Neutrophil (primary cell): ENCODE data around the gene LIX1.
"Not testable (repeated sequence)": the region's sequence is repeated elsewhere in the genome, so short reads cannot be mapped to it uniquely, and the experiment has no call there.

ENCODE experiments used
- H3K27ac ChIP-seq: fragments of 200-600 bp; sonication (generic); 2 replicates; pipeline ENCODE4 v1.5.1; 2016; ENCODE audit warnings: mild to moderate bottlenecking, moderate library complexity
- H3K27me3 ChIP-seq: fragments of 200-600 bp; sonication (generic); 2 replicates; pipeline ENCODE4 v1.6.0; 2016; ENCODE audit warnings: mild to moderate bottlenecking
- H3K36me3 ChIP-seq: fragments of 200-600 bp; sonication (generic); 2 replicates; pipeline ENCODE4 v1.5.1; 2017
- H3K4me1 ChIP-seq, 2 experiments: fragments of 200-600 bp in 1 of 2; sonication (generic) in 1 of 2; 1 replicate in 1 of 2; 2 replicates in 1 of 2; pipeline versions ENCODE4 v1.5.1 to v1.6.1; 2013 to 2016; ENCODE audit warnings: low read depth in 1 of 2, low read length in 1 of 2, mild to moderate bottlenecking in 1 of 2, moderate library complexity in 1 of 2; ENCODE audit not compliant: control insufficient read depth in 1 of 2, insufficient read depth in 1 of 2
- H3K4me3 ChIP-seq, 2 experiments: fragments of 200-600 bp in 1 of 2; sonication (generic) in 1 of 2; 1 replicate in 1 of 2; 2 replicates in 1 of 2; pipeline ENCODE4 v1.5.1; 2013 to 2016; ENCODE audit warnings: low read depth in 1 of 2, low read length in 1 of 2, mild to moderate bottlenecking in 1 of 2, moderate library complexity in 1 of 2
- H3K9me3 ChIP-seq: fragments of 200-600 bp; sonication (generic); 2 replicates; pipeline ENCODE4 v1.5.1; 2016
- TF ChIP-seq, protein P1 (sequence below): fragments of 200-600 bp; sonication (generic); IDR thresholded peaks from 2 replicates; pipeline ENCODE4 v1.5.1; 2016; ENCODE audit warnings: antibody characterized with exemption

LIX1 gene

DNA sequence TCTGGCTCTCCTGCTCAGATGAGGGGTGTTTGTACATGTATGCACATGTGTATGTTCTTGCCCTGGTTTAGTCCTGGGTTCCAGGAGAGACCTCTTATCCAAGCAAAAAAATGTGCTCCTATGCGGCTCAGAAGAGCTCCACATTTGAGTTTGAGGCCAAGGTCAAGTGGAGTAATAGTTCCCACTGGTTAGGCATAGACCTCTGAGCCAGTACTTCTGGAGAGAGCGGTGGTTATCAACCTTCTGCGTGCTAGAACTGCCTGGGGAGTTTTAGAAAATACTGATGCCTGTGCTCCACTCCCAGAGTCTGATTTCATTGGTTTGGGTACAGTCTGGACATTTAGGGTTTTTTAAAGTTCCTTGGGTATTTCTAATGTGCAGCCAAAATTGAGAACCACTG, 51.5 kb downstream of the LIX1 start:
- Histone ChIP-seq H3K4me1 (peaks cover 55 to 62% of the 10 kb centered on the region in 2 experiments), H3K27me3 (no peaks in the 10 kb centered on the region), H3K27ac (no peak overlapping the region), H3K4me3 (no peak overlapping the region), H3K36me3 (no peaks in the 10 kb centered on the region), H3K9me3 (no peaks in the 10 kb centered on the region)
- TF ChIP-seq, protein P1, sequence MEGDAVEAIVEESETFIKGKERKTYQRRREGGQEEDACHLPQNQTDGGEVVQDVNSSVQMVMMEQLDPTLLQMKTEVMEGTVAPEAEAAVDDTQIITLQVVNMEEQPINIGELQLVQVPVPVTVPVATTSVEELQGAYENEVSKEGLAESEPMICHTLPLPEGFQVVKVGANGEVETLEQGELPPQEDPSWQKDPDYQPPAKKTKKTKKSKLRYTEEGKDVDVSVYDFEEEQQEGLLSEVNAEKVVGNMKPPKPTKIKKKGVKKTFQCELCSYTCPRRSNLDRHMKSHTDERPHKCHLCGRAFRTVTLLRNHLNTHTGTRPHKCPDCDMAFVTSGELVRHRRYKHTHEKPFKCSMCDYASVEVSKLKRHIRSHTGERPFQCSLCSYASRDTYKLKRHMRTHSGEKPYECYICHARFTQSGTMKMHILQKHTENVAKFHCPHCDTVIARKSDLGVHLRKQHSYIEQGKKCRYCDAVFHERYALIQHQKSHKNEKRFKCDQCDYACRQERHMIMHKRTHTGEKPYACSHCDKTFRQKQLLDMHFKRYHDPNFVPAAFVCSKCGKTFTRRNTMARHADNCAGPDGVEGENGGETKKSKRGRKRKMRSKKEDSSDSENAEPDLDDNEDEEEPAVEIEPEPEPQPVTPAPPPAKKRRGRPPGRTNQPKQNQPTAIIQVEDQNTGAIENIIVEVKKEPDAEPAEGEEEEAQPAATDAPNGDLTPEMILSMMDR: no peak

DNA sequence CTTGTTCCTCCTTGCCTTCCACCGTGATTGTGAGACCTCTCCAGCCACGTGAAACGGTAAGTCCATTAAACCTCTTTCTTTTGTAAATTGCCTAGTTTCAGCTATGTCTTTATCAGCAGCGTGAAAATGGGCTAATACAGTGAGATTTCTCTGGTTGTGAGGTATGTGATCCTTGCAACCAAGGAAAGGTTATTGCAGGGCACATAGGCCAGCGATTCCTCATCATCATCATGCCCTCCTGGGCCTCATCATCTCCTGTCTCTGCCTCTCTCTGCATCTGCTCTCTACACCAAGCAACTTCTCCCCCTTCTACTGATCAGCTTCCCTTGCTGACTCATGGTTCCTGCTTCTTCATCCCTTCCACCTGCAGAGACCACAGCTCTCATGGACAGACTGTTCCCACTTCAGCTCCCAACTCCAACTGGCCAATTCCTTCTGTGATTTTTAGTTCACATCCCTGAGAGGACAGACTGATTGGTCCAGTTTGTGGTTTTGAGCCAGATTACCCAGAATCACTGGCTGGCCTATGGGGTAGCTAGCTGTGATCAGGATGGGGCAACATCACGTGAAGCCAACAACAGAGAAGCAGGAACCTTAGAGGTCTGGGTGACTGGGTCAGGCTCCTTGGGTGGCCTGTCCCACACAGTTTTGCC, 53.1 kb downstream of the LIX1 start:
- Histone ChIP-seq H3K4me1 (peaks cover 67 to 75% of the 10 kb centered on the region in 2 experiments), H3K4me3 (peak overlapping the region in 1 of 2 experiments; percentile 21), H3K9me3 (no peaks in the 10 kb centered on the region), H3K27ac (peak overlapping the region; percentile 83), H3K36me3 (no peaks in the 10 kb centered on the region), H3K27me3 (no peaks in the 10 kb centered on the region)
- TF ChIP-seq, protein P1: no peak

DNA sequence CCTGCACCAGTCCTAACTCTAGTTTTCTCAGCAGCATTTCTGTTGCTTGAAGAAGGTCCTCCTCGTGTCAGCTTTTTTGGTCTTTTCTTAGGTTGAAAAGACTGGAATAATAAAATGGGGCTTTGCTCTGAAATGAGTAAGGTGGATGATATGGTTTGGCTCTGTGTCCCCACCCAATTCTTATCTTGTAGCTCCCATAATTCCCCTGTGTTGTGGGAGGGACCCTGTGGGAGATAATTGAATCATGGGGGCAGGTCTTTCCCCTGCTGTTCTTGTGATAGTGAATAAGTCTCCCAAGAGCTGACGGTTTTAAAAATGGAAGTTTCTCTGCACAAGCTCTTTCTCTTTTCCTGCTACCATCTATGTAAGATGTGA, 53.6 kb downstream of the LIX1 start:
- peak overlapping the region; percentile 83 for H3K27ac ChIP-seq
- peak overlapping the region in 1 of 2 experiments; percentile 21 for H3K4me3 ChIP-seq
- no peaks in the 10 kb centered on the region for H3K36me3 ChIP-seq
- H3K27me3 ChIP-seq: no peaks in the 10 kb centered on the region
- no peaks in the 10 kb centered on the region for H3K9me3 ChIP-seq
- TF ChIP-seq, protein P1: no peak
- peaks cover 72 to 75% of the 10 kb centered on the region in 2 experiments for H3K4me1 ChIP-seq

DNA sequence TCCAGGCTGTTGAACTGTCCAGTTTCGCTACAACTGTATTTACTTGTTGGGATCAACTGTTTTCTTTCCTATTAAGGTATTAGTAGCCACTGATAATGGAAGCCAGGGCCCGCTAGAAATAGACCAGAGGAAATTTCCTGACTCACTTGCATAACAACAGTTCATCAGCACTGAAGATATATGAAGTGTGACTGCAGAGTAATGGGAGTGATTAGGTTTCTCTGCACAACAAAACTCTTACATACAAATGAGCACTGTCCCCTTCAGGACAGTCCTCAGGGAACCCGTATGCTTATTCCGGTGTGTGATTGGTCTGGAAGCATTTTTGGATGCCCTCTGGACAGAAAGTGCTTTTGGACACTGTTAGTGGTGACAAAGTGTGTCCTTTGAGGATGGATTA, 55.3 kb downstream of the LIX1 start:
- Histone ChIP-seq H3K27me3 (no peaks in the 10 kb centered on the region), H3K4me3 (no peak overlapping the region), H3K27ac (peak overlapping the region; percentile 83), H3K4me1 (peaks cover 77 to 80% of the 10 kb centered on the region in 2 experiments), H3K9me3 (no peaks in the 10 kb centered on the region), H3K36me3 (no peaks in the 10 kb centered on the region)
- TF ChIP-seq, protein P1: no peak

DNA sequence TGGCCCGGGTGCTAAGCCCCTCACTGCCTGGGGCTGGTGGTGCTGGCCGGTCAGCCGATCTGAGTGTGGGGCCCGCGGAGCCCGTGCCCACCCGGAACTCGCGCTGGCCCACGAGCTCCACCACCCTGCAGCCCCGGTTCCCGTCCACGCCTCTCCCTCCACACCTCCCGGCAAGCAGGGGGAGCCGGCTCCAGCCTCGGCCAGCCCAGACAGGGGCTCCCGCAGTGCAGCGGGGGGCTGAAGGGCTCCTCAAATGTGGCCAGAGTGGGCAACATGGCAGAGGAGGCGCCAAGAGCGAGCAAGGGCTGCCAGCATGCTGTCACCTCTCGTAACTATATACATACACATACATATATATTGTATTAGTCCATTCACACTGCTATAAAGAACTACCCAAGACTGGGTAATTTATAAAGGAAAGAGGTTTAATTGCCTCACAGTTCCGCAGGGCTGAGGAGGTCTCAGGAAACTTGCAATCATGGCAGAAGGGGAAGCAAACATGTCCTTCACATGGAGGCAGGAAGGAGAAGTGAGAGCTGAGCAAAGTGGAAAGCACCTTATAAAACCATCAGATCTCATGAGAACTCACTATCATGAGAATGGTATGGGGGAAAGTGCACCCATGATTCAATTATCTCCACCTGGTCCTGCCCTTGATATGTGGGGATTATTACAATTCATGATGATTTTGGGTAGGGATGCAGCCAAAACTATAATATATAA, 56.8 kb downstream of the LIX1 start:
- no peaks in the 10 kb centered on the region for H3K36me3 ChIP-seq
- H3K4me1 ChIP-seq: peaks cover 92% of the 10 kb centered on the region in 2 experiments
- TF ChIP-seq, protein P1: no peak
- H3K9me3 ChIP-seq: no peaks in the 10 kb centered on the region
- peak overlapping the region; percentile 83 for H3K27ac ChIP-seq
- peak overlapping the region in 1 of 2 experiments; percentile 13 for H3K4me3 ChIP-seq
- H3K27me3 ChIP-seq: no peaks in the 10 kb centered on the region

DNA sequence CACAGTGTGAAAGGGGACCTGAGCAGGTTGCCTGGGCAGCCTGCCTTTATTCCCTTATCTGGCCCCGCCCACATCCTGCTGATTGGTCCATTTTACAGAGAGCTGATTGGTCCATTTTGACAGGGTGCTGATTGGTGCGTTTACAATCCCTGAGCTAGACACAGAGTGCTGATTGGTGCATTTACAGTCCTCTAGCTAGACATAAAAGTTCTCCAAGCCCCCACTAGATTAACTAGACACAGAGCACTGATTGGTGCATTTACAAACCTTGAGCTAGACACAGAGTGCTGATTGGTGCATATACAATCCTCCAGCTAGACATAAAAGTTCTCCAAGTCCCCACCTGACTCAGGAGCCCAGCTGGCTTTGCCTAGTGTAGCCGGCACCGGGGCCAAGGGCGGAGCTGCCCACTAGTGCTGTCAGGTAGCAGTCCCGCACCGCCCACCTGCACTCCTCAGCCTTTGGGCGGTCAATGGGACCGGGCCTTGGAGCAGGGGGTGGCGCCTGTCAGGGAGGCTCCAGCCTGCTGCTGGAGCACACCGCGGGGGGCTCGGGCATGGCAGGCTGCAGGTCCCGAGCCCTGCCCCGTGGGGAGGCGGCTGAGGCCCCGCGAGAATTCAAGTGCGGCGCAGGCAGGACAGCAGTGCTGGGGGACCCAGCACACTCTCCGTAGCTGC, 57.5 kb downstream of the LIX1 start:
- peak overlapping the region in 1 of 2 experiments; percentile 13 for H3K4me3 ChIP-seq
- not testable (repeated sequence) for H3K27me3 ChIP-seq

More for the DNA sequence above, 57.5 kb downstream of the LIX1 start:
- H3K9me3 ChIP-seq, H3K36me3 ChIP-seq: not testable (repeated sequence)
- peak overlapping the region; percentile 83 for H3K27ac ChIP-seq
- H3K4me1 ChIP-seq: peaks cover 92 to 94% of the 10 kb centered on the region in 2 experiments
